ENCODE measurements around the gene HELLS.
"Not testable (repeated sequence)": the region's sequence is repeated elsewhere in the genome, so short reads cannot be mapped to it uniquely, and the experiment has no call there.

HELLS gene

GRCh38 chr10:94632954-94633353, 87.4 kb downstream of the HELLS start:
- H3K4me3 ChIP-seq (ENCODE audit: low read length), result no peak overlapping the region
- no CpG with 5 or more reads among the region's 1 CpG for WGBS (ENCODE audit: insufficient coverage, insufficient read length)
- no peaks in the 10 kb centered on the region for H3K9me3 ChIP-seq (ENCODE audit: control insufficient read depth, insufficient read depth, low read length)

GRCh38 chr10:94638097-94638496, 92.5 kb downstream of the HELLS start:
- WGBS (ENCODE audit: insufficient coverage, insufficient read length), result no CpG with 5 or more reads among the region's 4 CpGs

More at GRCh38 chr10:94632954-94633353, 87.4 kb downstream of the HELLS start:
- Histone ChIP-seq H3K27ac (ENCODE audit: low read length) (no peak overlapping the region), H3K4me1 (ENCODE audit: control insufficient read depth, insufficient read depth, low read length) (no peaks in the 10 kb centered on the region), H3K27me3 (ENCODE audit: control insufficient read depth, insufficient read depth, low read length) (no peaks in the 10 kb centered on the region), H3K36me3 (ENCODE audit: control insufficient read depth, insufficient read depth, low read length) (no peaks in the 10 kb centered on the region)
- DNase-seq (ENCODE audit: low read depth, low spot score), result no peak

GRCh38 chr10:94639902-94640301, 94.3 kb downstream of the HELLS start:
- no CpG with 5 or more reads among the region's 8 CpGs for WGBS (ENCODE audit: insufficient coverage, insufficient read length)
- no peaks in the 10 kb centered on the region for H3K9me3 ChIP-seq (ENCODE audit: control insufficient read depth, insufficient read depth, low read length)
- no peak for DNase-seq (ENCODE audit: low read depth, low spot score)
- no peak overlapping the region for H3K27ac ChIP-seq (ENCODE audit: low read length)
- no peaks in the 10 kb centered on the region for H3K4me1 ChIP-seq (ENCODE audit: control insufficient read depth, insufficient read depth, low read length)
- no peaks in the 10 kb centered on the region for H3K27me3 ChIP-seq (ENCODE audit: control insufficient read depth, insufficient read depth, low read length)
- no peak overlapping the region for H3K4me3 ChIP-seq (ENCODE audit: low read length)
- H3K36me3 ChIP-seq (ENCODE audit: control insufficient read depth, insufficient read depth, low read length), result no peaks in the 10 kb centered on the region

More at GRCh38 chr10:94638097-94638496, 92.5 kb downstream of the HELLS start:
- H3K27ac ChIP-seq (ENCODE audit: low read length); H3K4me1 ChIP-seq (ENCODE audit: control insufficient read depth, insufficient read depth, low read length); H3K9me3 ChIP-seq (ENCODE audit: control insufficient read depth, insufficient read depth, low read length); DNase-seq (ENCODE audit: low read depth, low spot score); H3K4me3 ChIP-seq (ENCODE audit: low read length); H3K36me3 ChIP-seq (ENCODE audit: control insufficient read depth, insufficient read depth, low read length); H3K27me3 ChIP-seq (ENCODE audit: control insufficient read depth, insufficient read depth, low read length): not testable (repeated sequence)

GRCh38 chr10:94640562-94640961, 95.0 kb downstream of the HELLS start:
- WGBS (ENCODE audit: insufficient coverage, insufficient read length), result no CpG with 5 or more reads among the region's 3 CpGs
- Histone ChIP-seq H3K27me3 (ENCODE audit: control insufficient read depth, insufficient read depth, low read length) (no peaks in the 10 kb centered on the region), H3K4me1 (ENCODE audit: control insufficient read depth, insufficient read depth, low read length) (no peaks in the 10 kb centered on the region), H3K4me3 (ENCODE audit: low read length) (no peak overlapping the region; the same call in 1 of the 2 replicates), H3K36me3 (ENCODE audit: control insufficient read depth, insufficient read depth, low read length) (no peaks in the 10 kb centered on the region), H3K9me3 (ENCODE audit: control insufficient read depth, insufficient read depth, low read length) (no peaks in the 10 kb centered on the region), H3K27ac (ENCODE audit: low read length) (no peak overlapping the region)
- no peak for DNase-seq (ENCODE audit: low read depth, low spot score)

GRCh38 chr10:94641480-94641879, 95.9 kb downstream of the HELLS start:
- Histone ChIP-seq H3K4me3 (ENCODE audit: low read length) (no peak overlapping the region), H3K27me3 (ENCODE audit: control insufficient read depth, insufficient read depth, low read length) (no peaks in the 10 kb centered on the region), H3K27ac (ENCODE audit: low read length) (no peak overlapping the region), H3K4me1 (ENCODE audit: control insufficient read depth, insufficient read depth, low read length) (no peaks in the 10 kb centered on the region), H3K9me3 (ENCODE audit: control insufficient read depth, insufficient read depth, low read length) (no peaks in the 10 kb centered on the region), H3K36me3 (ENCODE audit: control insufficient read depth, insufficient read depth, low read length) (no peaks in the 10 kb centered on the region)
- no CpG with 5 or more reads among the region's 4 CpGs for WGBS (ENCODE audit: insufficient coverage, insufficient read length)
- no peak for DNase-seq (ENCODE audit: low read depth, low spot score)

- WGBS (ENCODE audit: insufficient coverage, insufficient read length), result no CpG with 5 or more reads among the region's 1 CpG
- Histone ChIP-seq H3K4me3 (ENCODE audit: low read length) (no peak overlapping the region), H3K36me3 (ENCODE audit: control insufficient read depth, insufficient read depth, low read length) (no peaks in the 10 kb centered on the region), H3K27me3 (ENCODE audit: control insufficient read depth, insufficient read depth, low read length) (no peaks in the 10 kb centered on the region), H3K4me1 (ENCODE audit: control insufficient read depth, insufficient read depth, low read length) (no peaks in the 10 kb centered on the region), H3K27ac (ENCODE audit: low read length) (no peak overlapping the region), H3K9me3 (ENCODE audit: control insufficient read depth, insufficient read depth, low read length) (no peaks in the 10 kb centered on the region)
- no peak for DNase-seq (ENCODE audit: low read depth, low spot score)
These were observed 98.8 kb downstream of the HELLS start for GRCh38 chr10:94644352-94644751.

GRCh38 chr10:94645285-94645684, 99.7 kb downstream of the HELLS start:
- DNase-seq (ENCODE audit: low read depth, low spot score), result no peak
- H3K4me1 ChIP-seq (ENCODE audit: control insufficient read depth, insufficient read depth, low read length), result no peaks in the 10 kb centered on the region
- H3K36me3 ChIP-seq (ENCODE audit: control insufficient read depth, insufficient read depth, low read length), result no peaks in the 10 kb centered on the region
- no CpG with 5 or more reads among the region's 2 CpGs for WGBS (ENCODE audit: insufficient coverage, insufficient read length)
- H3K27me3 ChIP-seq (ENCODE audit: control insufficient read depth, insufficient read depth, low read length), result no peaks in the 10 kb centered on the region
- H3K9me3 ChIP-seq (ENCODE audit: control insufficient read depth, insufficient read depth, low read length), result no peaks in the 10 kb centered on the region
- H3K27ac ChIP-seq (ENCODE audit: low read length), result no peak overlapping the region
- no peak overlapping the region for H3K4me3 ChIP-seq (ENCODE audit: low read length)
